Thyroid gland (tissue), 4 donors: Measurements from ENCODE around the gene ISG15.

Source experiments
- POLR2A ChIP-seq, 2 donors: fragments of 450-650 bp; IDR thresholded peaks; one replicate each; pipeline ENCODE4 v1.6.1; 2017; ENCODE audit warnings: antibody characterized with exemption in 2 of 2, mild to moderate bottlenecking in 2 of 2, moderate library complexity in 1 of 2
- TF ChIP-seq, protein P1 (sequence below), 6 experiments: fragments of 200-600 bp in 3 of 6; fragments of 450-650 bp in 3 of 6; sonication (generic) in 3 of 6; IDR thresholded peaks; one replicate each; pipeline ENCODE4 v1.5.1; 2016 to 2019; ENCODE audit warnings: antibody characterized with exemption in 6 of 6, mild to moderate bottlenecking in 2 of 6, inconsistent platforms in 1 of 6, moderate library complexity in 1 of 6

DNA sequence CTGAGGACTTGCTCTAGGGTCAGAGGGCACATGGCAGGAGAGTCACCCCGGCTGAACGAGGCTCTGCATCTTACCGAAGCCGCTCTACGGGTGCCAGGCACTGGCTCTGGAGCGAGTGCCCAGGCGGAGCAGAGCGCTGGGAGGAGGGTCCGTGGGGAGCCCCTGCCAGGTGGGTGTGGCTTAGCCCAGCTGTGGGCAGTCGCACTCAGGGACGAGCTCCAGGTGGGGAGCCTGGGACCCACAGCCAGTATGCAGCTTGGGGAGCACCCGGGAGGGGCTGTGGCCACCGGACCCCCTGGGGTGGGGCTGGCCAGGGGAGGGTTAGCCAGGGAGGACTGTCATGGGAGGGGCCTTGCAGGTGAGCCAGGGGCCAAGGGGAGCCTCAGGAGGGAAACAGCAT lies 10.4 kb downstream of the ISG15 start:
- TF ChIP-seq POLR2A (IDR thresholded peaks at IDR 0.05): no peak
- TF ChIP-seq, protein P1, sequence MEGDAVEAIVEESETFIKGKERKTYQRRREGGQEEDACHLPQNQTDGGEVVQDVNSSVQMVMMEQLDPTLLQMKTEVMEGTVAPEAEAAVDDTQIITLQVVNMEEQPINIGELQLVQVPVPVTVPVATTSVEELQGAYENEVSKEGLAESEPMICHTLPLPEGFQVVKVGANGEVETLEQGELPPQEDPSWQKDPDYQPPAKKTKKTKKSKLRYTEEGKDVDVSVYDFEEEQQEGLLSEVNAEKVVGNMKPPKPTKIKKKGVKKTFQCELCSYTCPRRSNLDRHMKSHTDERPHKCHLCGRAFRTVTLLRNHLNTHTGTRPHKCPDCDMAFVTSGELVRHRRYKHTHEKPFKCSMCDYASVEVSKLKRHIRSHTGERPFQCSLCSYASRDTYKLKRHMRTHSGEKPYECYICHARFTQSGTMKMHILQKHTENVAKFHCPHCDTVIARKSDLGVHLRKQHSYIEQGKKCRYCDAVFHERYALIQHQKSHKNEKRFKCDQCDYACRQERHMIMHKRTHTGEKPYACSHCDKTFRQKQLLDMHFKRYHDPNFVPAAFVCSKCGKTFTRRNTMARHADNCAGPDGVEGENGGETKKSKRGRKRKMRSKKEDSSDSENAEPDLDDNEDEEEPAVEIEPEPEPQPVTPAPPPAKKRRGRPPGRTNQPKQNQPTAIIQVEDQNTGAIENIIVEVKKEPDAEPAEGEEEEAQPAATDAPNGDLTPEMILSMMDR (IDR thresholded peaks at IDR 0.05): no peak
